Spleen (tissue), 7 donors: ENCODE measurements around the gene NCOA3.

Experiments
- CTCF ChIP-seq, 11 experiments: fragments of 200-600 bp in 7 of 11; fragments of 450-650 bp in 4 of 11; sonication (generic) in 4 of 11; IDR thresholded peaks in 8 of 11; conservative IDR thresholded peaks in 3 of 11; 1 replicate in 7 of 11; 2 replicates in 4 of 11; pipeline versions ENCODE4 v1.4.0 to v1.8.0; 2016 to 2021; ENCODE audit warnings: antibody characterized with exemption in 11 of 11, inconsistent platforms in 4 of 11, mild to moderate bottlenecking in 1 of 11
- POLR2A ChIP-seq, 3 donors: fragments of 450-650 bp; IDR thresholded peaks; one replicate each; pipeline ENCODE4 v1.5.1; 2017; ENCODE audit warnings: antibody characterized with exemption in 3 of 3, mild to moderate bottlenecking in 1 of 3
- POLR2AphosphoS5 ChIP-seq, 3 donors: sonication (generic); formaldehyde crosslinking; IDR thresholded peaks; one replicate each; pipeline ENCODE4 v1.5.1; 2017; ENCODE audit warnings: antibody characterized with exemption in 3 of 3
- donor health status: DM: no; HTN: no; CAD: no; lungs with moderate emphysema.
- donor health status: DM: no; HTN: no; CAD: no.
- donor health status: DM: no; HTN: no; CAD: no.

DNA sequence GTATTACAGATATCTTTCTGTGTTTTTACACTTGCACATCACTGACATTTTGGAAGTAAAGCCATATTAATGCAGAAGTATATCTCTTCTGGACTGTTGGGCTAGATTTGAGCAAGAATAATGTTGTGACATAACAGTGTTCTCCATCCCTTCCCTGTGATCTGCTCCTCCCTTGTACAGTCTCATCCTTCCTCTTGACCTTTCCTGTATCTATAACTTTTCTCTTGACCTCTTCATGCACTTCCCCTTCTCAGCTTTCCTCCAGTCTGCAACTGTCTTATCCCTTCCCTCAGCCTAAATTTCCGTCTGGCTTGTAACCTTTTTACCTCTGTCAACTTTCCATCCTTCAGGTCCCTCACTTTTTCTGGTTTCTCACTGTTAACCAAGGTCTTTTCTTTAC, 29.8 kb downstream of the NCOA3 start:
- TF ChIP-seq CTCF (IDR thresholded peaks at IDR 0.05 in 8 of 11, conservative IDR thresholded peaks at IDR 0.05 in 3 of 11) = no peak
- peak in 1 of 3 donors; percentile 50 for TF ChIP-seq POLR2AphosphoS5 (IDR thresholded peaks at IDR 0.05)
- no peak for TF ChIP-seq POLR2A (IDR thresholded peaks at IDR 0.05)
